PC-9 (cell line): ENCODE measurements around the gene STK16. TPM values are rescaled to one million over a fixed set of nuclear protein-coding genes. Genes with fewer than 3 reads are reported as not detected.
A peak's percentile ranks its signal among the peaks of the same experiment; 100 is the strongest.

Experiments
- BruUV-seq: library from RNA; stranded (reverse); fragments of 400-500 nt; replicated peaks from 2 replicates; lab custom pipeline; 2021; lab: Mats Ljungman, UMichigan
- CTCF ChIA-PET: fragments of 300-600 bp; sonication (Branson Sonifier 250); formaldehyde crosslinking; loops from one replicate; lab custom pipeline; 2022; ENCODE audit warnings: antibody characterized with exemption; lab: Charles Lee
- POLR2A ChIA-PET: fragments of 300-600 bp; sonication (Branson Sonifier 250); formaldehyde crosslinking; loops from one replicate; lab custom pipeline; 2022; ENCODE audit warnings: antibody characterized with exemption; ENCODE audit not compliant: unreplicated experiment; lab: Charles Lee
- DNase-seq, 2 experiments: peaks; one replicate each; pipeline versions ENCODE4 v3.0.0 to v3.0.0-alpha.2; 2015 to 2022; ENCODE audit warnings: mixed read lengths in 1 of 2
- H2AFZ ChIP-seq: fragments of 200-600 bp; sonication (generic); 2 replicates; pipeline ENCODE4 v1.8.1; 2017; ENCODE audit warnings: antibody characterized with exemption
- H3F3A ChIP-seq: fragments of 200-600 bp; sonication (generic); 2 replicates; pipeline ENCODE4 v1.8.1; 2017; ENCODE audit warnings: antibody characterized with exemption, mild to moderate bottlenecking, low read depth; ENCODE audit not compliant: insufficient read depth
- H3K27ac ChIP-seq: fragments of 200-600 bp; sonication (generic); 2 replicates; pipeline ENCODE4 v1.6.1; 2016; ENCODE audit warnings: mixed run types
- H3K27me3 ChIP-seq: fragments of 200-600 bp; sonication (generic); 2 replicates; pipeline ENCODE4 v1.6.1; 2016; ENCODE audit warnings: low read depth, mixed run types; ENCODE audit not compliant: insufficient read depth
- H3K36me3 ChIP-seq: fragments of 200-600 bp; sonication (generic); 2 replicates; pipeline ENCODE4 v1.6.1; 2016; ENCODE audit warnings: low read depth, mixed run types
- H3K4me1 ChIP-seq: fragments of 200-600 bp; sonication (generic); replicated peaks from 2 replicates; pipeline ENCODE4 v1.6.1; 2016; ENCODE audit warnings: mixed run types; ENCODE audit not compliant: insufficient read depth
- H3K4me2 ChIP-seq: fragments of 200-600 bp; sonication (generic); 2 replicates; pipeline ENCODE4 v1.6.1; 2017; ENCODE audit warnings: mixed run types
- H3K4me3 ChIP-seq: fragments of 200-600 bp; sonication (generic); 2 replicates; pipeline ENCODE4 v1.6.1; 2016; ENCODE audit warnings: mixed run types
- H3K79me2 ChIP-seq: fragments of 200-600 bp; sonication (generic); 2 replicates; pipeline ENCODE4 v1.6.1; 2017; ENCODE audit warnings: low read depth, mixed run types
- H3K9me2 ChIP-seq: fragments of 200-600 bp; sonication (generic); 2 replicates; pipeline ENCODE4 v1.8.1; 2017; ENCODE audit warnings: mild to moderate bottlenecking; ENCODE audit not compliant: insufficient read depth
- H3K9me3 ChIP-seq: fragments of 200-600 bp; sonication (generic); 2 replicates; pipeline ENCODE4 v1.8.1; 2016; ENCODE audit warnings: low read depth; ENCODE audit not compliant: insufficient read depth
- H4K20me1 ChIP-seq: fragments of 200-600 bp; sonication (generic); 2 replicates; pipeline ENCODE4 v1.8.1; 2017; ENCODE audit not compliant: insufficient read depth
- EZH2 ChIP-seq: fragments of 200-600 bp; sonication (generic); IDR thresholded peaks from 2 replicates; pipeline ENCODE4 v1.8.0; 2017; ENCODE audit warnings: antibody characterized with exemption, low read depth
- intact Hi-C: fragments of 100-400 bp; cut with micrococcal nuclease; formaldehyde crosslinking; loops from one replicate; pipeline ENCODE4 v1.10.0; 2022; ENCODE audit not compliant: unreplicated experiment
- total RNA-seq: library from RNA; stranded (reverse); gene quantifications from 2 replicates; pipeline ENCODE4 v1.2.3, GENCODE V29; 2021
- TF ChIP-seq, protein P1 (sequence below): fragments of 200-600 bp; sonication (generic); conservative IDR thresholded peaks from 2 replicates; pipeline ENCODE4 v1.6.1; 2017; ENCODE audit warnings: mixed run types, antibody characterized with exemption, mild to moderate bottlenecking, moderate library complexity

Gene STK16
- total RNA-seq, 1 experiment from 2014 or later: 39.6 TPM

DNA sequence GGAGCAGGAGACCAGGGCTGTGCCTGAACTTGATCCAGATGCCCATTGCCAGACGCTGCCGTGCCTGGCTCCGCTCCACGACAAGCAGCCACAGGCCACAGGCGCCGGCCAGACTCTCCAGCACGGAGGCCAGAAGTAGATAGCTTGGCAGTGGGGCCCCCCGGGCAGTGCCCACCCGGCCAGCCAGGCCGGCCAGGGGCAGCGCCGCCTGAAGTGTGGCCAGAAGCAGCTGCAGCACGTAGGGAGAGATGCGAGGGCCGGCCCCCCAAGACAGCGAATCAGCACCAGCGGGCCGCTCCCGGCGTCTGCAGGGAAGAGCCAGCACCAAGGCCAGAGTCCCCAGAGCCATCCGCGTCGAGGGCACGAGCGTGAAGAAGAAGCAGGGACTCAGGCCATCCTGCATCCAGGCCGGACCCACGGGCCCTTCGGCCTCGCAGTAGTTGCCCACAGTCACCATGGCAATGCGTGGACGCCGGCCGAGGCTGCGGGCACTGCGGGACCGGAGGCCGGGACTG is 27.0 kb upstream of the STK16 start:
- Histone ChIP-seq H3K9me3 (no peaks in the 10 kb centered on the region), H3K4me1 (peaks cover 13% of the 10 kb centered on the region), H3K79me2 (peaks cover 7% of the 10 kb centered on the region), H4K20me1 (no peaks in the 10 kb centered on the region), H2AFZ (peak overlapping the region; percentile 75), H3K9me2 (no peaks in the 10 kb centered on the region), H3K27me3 (no peaks in the 10 kb centered on the region), H3K27ac (peak overlapping the region; percentile 90), H3F3A (peaks cover 16% of the 10 kb centered on the region; the same call in 1 of the 2 replicates), H3K4me3 (peak overlapping the region; percentile 64), H3K4me2 (peak overlapping the region; percentile 91), H3K36me3 (no peaks in the 10 kb centered on the region)
- ChIA-PET POLR2A (interaction anchor here (0.6 to 1.1 kb wide), 4 partner anchors 10 to 56 kb away, joined by 4 to 17 read pairs (median 6); no protein-coding TSS in a partner anchor), CTCF (interaction anchor here (0.5 kb wide), 1 partner anchor 49 kb away, joined by 7 read pairs; no protein-coding TSS in a partner anchor)
- TF ChIP-seq, protein P1, sequence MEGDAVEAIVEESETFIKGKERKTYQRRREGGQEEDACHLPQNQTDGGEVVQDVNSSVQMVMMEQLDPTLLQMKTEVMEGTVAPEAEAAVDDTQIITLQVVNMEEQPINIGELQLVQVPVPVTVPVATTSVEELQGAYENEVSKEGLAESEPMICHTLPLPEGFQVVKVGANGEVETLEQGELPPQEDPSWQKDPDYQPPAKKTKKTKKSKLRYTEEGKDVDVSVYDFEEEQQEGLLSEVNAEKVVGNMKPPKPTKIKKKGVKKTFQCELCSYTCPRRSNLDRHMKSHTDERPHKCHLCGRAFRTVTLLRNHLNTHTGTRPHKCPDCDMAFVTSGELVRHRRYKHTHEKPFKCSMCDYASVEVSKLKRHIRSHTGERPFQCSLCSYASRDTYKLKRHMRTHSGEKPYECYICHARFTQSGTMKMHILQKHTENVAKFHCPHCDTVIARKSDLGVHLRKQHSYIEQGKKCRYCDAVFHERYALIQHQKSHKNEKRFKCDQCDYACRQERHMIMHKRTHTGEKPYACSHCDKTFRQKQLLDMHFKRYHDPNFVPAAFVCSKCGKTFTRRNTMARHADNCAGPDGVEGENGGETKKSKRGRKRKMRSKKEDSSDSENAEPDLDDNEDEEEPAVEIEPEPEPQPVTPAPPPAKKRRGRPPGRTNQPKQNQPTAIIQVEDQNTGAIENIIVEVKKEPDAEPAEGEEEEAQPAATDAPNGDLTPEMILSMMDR: no peak
- TF ChIP-seq EZH2: no peak
- TSS peak; percentile 49 for BruUV-seq
- intact Hi-C loops: loop anchor here (1.0 to 2.0 kb wide), 5 partner anchors 41 to 76 kb away; partner anchors contain the start of genes DNAJB2 and NHEJ1
- peak; percentile 60 to 63 for DNase-seq

DNA sequence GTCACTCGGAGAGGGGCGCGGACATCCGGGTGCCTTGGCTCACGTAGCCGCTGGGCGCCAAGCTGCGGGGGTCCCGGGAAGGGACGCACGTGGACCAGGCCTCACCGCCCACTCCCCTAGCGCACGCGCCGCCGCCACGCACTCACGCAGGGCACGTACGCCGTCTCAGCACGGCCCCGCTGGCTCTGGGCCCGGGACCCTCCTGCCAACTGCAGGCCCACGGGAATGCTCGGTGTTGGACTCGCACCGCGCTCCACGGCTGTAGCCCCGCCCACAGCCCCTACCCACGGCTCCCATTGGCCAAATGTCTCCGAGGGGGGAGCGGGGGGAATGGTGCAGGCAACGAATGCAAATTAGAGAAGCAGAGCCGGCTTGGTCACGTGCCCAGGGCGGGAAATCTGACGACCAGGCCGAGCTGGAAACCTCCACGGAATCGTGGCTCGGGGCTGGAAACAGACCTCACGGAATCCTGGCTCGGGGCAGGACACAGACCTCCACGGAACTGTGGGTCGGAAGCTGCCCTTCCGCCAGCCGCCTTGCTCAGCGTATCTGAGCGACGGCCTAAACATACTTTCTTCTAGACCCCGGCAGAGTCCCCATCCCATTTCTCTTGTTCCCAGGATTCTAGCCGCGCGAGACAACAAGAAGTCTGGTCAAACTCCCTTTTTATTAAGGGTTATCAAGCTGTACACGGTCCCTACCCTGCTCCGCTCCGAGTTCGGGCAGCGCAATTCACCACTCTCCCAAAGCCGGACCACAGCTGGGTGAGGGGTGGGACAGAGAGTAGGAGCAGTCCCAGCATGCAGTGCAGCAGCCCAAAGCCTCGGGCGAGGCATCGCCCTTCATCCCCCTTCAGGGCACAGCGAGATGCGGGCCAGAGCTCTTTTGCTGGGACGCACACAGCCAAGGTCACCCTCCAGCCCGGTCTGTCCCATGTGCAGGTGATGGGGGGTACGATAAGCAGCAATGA is 26.3 kb upstream of the STK16 start, which contains the start of gene ABCB6:
Gene ABCB6 (minus strand): TSS at position 227 of the 970 bp plus-strand sequence. CDS start 285 bp downstream, outside the sequence.
- POLR2A ChIA-PET: interaction anchor here (0.6 to 0.7 kb wide), 5 partner anchors 21 to 188 kb away, joined by 3 to 12 read pairs (median 4); no protein-coding TSS in a partner anchor

More for the DNA sequence above, 26.3 kb upstream of the STK16 start, which contains the start of gene ABCB6:
- BruUV-seq: no TSS peak
- intact Hi-C loops: loop anchor here (1.0 to 2.0 kb wide), 6 partner anchors 10 to 75 kb away; partner anchors contain the start of genes ANKZF1, ATG9A, DNAJB2 and NHEJ1
- Histone ChIP-seq H2AFZ (peak within 1 kb of the TSS; percentile 75), H4K20me1 (no peaks in the 10 kb centered on the region), H3F3A (peaks cover 16% of the 10 kb centered on the region; the same call in 1 of the 2 replicates), H3K27ac (peak within 1 kb of the TSS; percentile 90), H3K4me3 (peak within 1 kb of the TSS; percentile 64), H3K79me2 (peaks cover 7% of the 10 kb centered on the region), H3K9me3 (no peaks in the 10 kb centered on the region), H3K9me2 (no peaks in the 10 kb centered on the region), H3K4me2 (peak within 1 kb of the TSS; percentile 91), H3K4me1 (peaks cover 13% of the 10 kb centered on the region), H3K27me3 (no peaks in the 10 kb centered on the region), H3K36me3 (no peaks in the 10 kb centered on the region)
- CTCF ChIA-PET: interaction anchor here (0.7 kb wide), 1 partner anchor 42 kb away, joined by 5 read pairs; the partner anchor contains the start of gene CNPPD1
- DNase-seq: peak; percentile 67 to 91
- TF ChIP-seq, protein P1: no peak
- no peak for TF ChIP-seq EZH2
